Ammon's horn (tissue), 1 donor: ENCODE results near the gene TTLL8.

Source experiments
- DNase-seq: peaks from one replicate; pipeline ENCODE4 v3.0.0-alpha.2; 2016; ENCODE audit warnings: low spot score

Gene TTLL8

DNA sequence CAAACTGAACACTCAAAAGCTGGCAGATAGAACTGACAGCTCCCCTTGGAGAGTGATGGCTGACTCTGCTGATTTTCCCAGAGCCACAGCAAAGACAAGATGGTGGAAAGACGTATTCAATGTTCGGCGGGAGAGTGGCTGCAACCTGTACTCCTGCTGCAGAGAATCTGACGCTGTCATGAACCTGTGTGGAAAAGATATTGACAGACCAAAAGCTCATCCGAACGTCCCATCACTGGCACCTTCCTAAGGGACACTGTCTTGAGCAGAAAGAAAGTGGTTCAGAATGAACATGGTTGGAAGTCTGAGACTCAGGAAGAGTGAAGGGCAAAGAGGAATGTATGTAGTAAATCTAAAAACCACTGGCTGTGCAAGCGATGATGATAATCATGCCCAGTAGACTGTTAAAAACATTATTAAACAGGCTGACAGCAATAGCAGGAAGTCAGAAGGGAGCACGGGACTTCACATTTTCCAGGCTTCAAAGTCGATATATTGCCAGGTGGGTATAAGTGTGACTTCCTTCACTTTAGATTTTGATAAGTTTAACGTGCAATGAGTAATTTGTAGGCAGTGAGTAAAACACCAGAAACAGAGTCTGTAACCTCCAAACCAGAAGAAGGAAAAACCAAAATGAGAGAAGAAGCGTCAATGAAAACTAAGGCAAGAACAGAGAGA lies 39.4 kb downstream of the TTLL8 start:
- no peak for DNase-seq

DNA sequence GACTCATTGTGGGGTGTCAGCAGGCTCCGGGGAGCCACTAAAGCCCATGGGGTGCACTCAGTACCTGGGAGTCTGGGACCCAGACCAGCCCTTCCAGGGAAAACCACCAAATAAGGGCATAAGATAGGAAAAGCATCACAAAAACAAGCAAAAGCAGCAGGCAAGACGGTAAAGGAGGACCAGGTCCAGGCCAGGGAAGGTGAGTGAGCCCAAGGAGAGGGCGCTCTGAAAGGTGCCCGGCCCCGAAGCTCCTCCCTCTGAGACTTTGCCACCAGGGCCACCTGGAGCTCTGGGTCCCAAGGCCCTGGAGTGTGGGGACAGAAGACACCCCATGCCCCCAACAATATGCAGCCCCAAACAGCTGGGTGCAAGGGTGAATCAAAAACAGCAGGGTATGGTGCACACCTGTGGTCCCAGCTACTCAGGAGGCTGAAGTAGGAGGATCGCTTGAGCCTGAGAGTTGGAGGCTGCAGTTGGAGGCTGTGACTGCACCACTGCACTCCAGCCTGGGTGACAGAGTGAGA lies 40.3 kb downstream of the TTLL8 start:
- no peak for DNase-seq

DNA sequence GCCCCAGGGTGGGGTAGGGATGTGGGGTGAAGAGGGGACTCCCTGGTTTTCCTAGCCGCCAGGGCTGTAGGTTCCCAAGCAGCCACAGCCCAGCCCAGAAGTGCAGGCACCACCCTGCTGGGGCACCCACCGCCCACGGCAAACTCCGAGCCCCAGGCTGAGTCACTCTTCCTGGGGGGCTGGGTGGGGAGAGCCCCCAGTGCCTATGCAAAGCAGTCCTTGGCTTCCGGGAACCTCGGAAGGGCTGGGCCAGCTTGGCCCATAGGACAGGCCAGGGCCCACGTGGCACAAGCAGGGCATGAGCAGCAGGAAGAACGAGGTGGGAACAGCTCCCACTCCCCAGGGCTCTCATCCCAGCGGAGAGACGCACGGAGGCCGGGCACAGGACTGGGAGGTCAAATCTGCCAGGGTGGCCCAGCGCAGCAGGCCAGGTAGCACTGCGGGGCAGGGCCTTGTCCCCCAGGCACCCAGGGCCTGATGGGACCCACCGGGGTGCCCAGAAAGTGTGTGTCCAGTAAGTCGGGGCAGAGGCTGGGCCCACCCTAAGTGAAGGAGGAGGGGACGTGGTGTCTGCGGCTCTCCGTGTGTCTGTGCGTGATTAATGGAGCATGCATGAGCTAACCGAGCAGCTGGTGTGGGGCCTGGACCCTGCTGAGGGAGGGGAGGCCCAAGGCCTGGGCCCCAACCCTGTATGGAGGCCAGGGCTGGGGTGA lies 41.0 kb downstream of the TTLL8 start:
- no peak for DNase-seq

DNA sequence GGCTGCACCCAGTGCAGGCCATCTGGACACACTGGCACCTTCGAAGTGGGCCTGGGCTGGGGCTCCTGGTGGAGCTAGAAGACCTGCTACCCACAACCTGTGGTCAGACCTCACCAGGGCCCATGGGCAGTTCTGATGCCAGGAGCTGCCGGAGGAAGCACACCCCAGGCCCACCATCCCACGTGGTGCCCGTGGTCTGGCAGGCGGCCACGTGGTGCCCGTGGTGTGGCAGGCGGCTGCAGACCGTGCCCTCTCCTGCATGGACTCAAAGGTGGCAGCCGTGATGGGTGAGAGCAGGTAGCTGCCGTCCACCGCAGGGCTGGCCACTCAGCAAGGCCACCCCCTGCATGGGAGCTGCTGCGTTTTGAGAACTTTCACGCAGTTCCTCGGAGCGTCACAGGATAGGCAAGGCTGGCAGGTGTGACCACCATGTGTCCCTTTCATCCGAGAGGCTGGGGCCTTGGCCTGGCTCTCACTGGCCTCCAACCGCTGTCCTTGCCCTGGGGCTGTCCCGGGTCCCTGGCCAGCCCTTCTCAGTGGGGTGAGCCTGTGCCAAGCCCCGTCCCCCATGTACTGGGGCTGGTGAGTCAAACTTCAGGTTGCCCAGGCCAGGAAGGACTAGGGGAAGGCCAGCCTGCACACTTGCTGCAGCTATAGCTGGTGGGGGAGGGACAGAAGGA lies 41.6 kb downstream of the TTLL8 start:
- no peak for DNase-seq

DNA sequence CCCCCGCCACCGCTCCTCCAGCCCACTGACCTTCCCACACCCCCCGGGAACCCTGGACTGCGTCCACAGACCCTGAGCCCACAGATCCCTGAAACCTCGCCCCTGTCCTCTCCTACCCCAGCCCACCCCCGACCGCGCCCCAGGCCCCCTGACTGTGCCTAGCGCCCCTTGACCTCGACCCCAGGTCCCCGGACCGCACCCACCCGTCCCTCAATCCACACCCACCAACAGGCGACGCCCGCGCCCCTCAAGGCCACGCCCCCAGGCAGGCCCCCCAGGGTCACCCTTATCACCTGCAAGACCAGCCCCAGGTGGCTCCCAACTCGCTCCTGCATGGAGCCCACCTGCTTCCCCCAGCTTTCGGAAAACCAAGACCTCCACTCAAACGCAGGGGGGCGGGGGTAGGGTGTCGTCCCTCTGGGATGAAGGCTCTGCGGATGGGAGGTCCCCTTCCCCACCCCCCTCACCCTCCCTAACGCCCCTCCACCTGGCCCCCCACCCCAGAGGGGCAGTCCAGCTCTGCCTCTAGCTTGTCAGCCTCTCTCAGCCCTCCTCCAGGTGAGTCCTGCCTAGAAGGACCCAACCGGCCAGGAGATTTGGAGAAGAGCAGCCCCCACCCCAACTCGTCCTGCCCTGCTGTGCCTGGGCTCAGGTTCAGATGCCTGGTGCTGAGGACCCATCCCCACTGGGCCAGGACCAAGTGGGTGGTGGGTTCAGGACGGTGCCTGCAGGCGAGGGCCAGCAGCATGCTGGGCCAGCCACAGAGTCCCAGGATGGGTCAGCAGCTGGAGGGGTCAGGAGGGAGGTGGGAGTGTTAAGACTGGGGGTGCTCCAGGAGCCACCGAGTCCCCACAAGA lies 42.4 kb downstream of the TTLL8 start:
- DNase-seq, result no peak

DNA sequence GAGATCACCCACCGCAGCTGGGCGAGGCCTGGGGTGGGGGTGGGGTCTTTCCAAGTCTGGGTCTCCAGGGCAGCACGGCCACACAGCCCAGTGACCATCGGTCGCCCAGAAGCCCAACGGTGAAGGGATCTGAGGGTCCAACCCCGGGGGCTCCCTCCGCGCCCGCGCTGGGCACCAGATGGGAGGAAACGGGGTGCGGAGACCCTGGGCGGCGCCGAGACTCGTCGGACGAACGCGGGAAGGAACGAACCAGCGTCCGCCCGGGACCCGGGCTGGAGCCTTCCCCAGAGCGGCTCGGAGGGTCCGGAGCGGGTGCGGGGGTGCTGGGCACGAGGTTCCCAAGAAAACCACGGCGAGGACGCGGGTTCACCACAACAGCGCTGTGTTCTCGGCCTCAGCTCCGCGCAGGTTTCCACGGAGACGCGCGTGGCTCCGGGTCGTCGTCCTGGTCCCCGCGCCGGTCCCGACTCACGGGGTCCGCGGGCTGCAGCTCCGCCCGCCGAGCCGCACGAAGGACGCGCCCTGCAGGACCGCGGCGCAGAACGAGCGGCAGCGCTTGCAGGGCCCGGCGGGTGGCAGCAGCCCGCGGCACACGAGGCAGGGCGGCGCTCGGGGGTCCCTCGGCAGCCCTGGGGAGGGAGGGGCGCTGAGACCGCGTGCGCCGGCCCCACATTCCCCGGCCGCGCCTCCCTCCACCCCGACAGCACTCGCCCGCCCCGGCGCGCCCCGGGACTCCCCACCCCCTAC lies 43.3 kb downstream of the TTLL8 start:
- no peak for DNase-seq

DNA sequence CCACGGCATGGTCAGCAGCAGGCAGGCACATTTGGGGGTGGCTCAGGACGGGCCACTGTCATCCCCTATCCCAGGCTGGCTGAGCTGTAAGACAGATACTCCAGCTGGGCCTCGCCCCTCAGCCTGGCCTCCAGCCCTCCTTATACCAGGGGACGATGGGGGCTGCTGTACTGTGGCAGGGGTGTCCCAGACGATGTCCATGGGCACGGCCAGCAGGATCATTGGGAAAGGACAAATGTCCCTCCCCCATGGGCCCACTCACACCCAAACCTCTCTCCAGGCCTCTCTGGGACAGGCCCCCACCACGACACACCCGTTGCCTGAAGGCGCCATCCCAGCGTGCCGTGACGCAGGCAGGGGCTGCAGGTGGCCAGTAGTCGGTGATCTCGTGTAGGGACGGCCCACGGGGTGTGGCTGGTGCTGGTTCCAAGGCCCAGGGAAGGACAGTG lies 44.0 kb downstream of the TTLL8 start:
- DNase-seq, result no peak

DNA sequence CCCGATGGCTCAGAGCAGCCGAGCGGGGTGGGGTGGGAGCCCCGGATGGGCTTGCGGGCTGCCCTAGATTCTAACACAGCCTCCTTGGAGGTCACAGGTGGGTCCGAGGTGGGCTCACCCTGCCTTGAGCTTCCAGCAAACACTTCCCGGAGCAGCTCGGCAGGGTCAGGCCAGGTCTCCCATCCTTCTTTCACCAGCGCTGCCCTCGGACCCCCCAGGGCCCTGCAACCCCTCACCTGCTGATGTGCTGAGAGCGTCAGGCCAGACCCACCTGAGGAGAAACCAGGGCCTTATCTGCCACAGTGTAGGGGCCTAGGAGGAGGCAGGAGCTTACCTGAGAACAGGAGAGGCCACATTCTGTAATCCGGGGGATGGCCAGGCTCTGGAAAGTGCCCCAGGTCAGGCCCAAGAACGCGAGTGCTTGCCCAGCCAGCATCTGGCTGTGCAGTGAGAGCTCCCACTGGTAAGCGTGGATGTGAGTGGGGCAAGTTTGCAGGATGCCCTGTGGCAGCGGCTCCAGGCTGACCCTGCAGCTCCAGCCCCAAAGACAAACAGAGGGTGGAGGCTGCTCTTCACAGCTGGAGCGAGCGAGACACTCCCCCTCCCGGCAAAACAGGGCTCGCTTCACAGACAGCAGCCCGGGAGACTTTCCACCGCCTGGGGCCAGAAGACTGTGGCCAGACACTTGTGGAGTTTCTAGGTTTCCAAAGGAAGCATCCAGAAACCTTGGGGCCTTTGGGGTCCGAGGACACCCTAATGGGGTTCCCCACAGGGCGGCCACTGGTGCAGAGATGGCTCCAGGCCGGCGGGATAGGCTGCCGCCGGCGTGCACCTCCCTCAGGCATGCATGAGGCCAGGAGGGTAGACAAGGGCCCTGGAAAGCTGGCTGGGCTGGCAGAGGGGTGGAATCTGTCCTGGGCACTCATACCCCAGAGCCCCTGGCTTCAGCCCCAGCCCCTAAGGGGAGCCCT lies 45.6 kb downstream of the TTLL8 start, which contains the start of gene IL17REL:
Gene IL17REL (minus strand): TSS at position 555 of the 971 bp plus-strand sequence. CDS start 119 bp downstream, at position 436.
- no peak for DNase-seq

DNA sequence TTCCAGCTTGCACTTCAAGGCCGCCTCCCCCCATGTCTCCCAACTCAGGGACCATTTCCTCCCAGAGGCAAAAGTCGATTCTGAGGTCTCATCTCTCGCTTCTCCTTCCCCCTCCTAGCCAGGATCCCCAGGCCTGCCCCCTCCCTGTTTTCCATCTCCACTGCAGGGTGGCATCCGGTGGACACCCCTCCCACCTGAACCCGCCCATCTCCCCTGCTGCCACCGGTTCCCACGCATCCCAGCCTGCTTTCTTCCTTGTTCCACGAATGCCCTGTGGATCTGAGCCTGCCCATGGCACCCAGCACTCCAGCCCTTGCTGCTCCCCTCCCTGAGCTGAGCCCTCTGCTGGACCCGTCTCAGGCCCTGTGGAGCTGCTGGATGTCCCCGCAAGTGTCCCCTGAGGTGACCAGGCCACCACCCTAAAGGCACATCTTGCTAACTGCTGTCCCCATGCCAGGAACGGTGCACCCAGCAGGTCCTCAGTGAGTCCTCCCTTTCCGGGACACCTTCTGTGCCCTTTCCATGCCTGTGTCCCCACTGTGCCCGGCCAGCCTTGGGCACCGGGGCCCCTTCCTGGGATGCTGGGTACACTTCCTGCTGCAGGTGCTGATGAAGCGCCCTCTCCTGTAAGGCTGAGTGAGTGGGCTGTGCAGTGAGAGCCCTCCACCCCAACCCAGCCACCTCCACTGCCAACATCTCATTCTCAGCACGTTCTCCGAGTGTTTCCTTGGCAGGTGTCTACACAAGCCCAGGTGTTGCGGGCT lies 46.5 kb downstream of the TTLL8 start:
- DNase-seq, result no peak

DNA sequence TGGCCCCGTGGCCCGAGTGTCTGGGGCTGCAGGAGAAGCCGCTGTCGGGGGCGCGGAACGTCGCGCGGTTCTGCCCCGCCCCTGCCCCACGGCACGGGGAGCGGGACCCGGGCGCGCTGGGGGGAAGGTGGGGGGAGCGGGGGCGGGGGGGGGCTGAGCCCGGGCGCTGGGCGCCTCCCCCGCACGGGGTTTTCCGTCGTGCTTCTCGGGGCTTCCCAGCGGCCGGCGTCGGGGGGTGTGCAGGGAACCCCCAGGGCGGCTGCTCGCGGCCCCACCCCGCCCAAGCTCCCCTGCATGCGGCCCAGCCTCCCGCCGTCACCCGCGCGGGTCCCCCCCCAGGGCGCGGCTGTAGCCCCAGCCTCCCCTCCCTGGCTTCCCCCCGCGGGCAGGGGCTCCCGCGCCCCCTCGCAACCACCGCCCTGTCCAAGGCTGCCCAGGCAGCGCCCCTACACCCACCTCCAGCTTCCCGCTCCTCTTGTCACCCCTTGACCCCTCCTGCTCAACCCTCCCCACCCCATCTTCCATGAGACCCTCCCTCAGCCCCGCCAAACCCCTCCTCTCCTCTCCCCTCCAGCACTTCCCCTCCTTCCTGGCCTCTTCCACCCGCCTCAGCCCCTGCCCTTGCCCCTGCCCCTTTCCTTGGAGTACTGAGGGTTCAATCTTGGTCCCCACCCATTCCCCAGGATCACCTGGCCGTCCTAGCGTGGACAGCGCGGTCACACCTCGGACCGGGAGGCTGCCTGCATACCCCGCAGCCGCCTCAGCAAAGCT lies 47.2 kb downstream of the TTLL8 start:
- DNase-seq, result no peak

DNA sequence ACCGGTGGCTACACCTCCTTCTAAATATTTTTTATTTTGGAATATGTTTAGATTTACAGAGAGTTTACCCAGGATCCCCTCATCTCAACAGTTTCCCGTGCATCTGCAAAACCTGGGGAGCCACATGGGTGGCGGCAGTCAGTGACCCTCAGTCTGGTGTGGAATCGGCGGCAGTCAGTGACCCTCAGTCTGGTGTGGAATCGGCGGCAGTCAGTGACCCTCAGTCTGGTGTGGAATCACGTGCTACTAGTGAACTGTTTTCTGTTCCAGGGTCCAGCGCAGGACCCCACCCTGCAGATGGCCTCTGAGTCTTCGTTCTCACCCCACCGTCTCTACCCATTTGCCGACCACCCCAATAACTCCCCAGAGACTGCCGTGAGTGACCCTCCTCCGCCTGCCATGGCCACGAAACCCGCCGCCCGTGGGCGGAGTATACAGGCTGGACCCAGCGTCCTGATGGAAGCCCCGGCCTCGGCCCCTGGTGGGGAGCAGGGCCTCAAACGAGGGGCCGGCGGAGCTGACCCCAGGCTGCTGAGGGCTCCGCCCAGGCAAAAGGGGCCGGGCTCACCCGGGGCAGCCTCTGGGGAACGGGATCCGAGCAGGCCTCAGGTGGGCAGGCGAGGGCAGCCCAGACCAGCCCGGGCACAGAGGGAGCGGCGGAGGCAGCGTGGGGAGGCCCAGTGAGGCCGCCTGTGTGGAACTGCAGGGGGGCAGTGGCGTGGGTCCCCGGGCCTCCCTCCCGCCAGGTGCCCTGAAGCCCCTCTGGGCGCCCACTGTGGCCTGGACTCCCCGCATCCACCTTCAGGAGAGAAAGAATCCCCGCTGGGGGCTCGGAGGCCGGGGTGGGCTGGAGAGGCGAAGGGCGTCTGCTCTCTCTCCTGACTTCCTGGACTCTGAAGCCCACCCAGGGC lies 48.1 kb downstream of the TTLL8 start:
- DNase-seq, result no peak

DNA sequence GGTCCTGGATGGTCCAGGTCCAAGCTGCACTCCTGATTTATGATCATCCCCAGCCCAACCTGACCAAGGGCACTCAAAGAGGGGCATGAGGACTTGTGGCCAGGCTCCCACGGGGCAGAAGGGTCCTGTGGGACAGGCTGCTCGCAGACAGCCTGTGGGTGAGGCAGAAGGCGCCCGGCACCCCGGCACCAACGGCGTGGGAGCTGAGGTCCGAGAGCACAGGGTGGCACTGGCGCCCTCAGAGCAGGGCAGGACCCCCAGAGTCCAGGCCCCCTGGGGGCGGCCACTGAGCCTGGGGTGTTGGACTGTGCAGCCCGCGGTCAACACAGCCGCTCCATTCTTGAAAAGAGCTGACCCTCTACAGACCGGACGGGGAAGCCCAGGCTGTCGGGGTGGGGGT lies 48.8 kb downstream of the TTLL8 start:
- no peak for DNase-seq

DNA sequence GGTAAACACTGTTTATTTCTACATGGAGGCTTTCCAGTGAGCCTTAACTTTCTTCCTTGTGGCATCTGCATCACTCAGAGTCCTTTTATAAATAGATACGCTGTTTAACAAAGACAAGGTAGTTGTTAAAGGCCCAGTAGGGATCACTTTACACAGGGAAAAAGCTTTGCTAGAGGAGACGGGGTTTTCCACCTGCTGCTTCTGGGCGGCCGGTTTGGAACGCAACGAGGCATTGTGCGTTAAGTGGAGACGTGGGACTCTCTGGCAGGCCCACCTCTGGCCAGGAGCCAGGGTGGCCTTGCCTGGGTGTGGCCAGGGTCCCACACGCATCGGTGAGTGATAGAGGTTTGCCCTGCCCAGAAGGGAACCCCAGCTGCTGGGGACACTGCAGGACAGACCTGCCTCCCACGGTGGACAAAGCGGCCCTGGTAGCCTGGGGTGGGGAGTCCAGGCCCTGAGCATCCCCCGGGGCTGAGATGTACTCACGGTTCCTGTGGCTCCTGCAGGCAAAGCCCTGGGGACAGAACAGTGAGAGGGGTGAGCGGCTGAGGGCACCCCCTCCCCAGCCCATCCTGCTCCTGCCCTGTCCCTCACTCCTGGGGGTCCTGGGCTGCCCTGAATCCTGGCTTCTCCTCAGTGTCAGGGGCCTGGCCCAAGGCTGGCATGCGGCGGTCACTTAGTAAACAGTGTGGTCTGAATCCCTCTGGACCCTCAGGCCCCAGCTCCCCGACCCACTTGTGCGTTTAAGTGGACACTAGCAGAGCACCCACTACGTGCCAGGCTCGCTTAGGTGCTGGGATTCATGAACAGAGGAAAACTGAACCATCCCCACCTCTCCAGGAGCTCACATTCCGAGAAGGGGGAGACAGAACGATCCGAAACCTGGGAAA lies 49.7 kb downstream of the TTLL8 start:
- no peak for DNase-seq

DNA sequence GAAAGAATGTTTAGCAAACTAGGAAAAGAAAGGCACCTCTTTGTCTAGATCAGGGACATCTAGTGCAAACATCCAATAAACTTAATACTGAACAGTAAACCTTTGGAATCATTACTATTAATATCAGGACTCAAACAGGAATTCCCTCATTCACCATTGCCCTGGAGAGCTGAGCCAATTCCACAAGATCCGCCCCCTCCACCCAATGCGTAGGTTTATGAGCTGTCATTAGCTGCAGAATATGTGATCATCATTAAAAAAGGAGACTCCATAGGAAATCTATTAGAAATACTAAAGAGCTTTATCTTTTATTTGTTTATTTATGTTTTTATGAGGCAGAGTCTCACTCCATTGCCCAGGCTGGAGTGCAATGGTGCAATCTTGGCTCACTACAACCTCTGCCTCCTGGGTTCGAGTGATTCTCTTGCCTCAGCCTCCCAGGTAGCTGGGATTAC lies 51.0 kb downstream of the TTLL8 start:
- no peak for DNase-seq

DNA sequence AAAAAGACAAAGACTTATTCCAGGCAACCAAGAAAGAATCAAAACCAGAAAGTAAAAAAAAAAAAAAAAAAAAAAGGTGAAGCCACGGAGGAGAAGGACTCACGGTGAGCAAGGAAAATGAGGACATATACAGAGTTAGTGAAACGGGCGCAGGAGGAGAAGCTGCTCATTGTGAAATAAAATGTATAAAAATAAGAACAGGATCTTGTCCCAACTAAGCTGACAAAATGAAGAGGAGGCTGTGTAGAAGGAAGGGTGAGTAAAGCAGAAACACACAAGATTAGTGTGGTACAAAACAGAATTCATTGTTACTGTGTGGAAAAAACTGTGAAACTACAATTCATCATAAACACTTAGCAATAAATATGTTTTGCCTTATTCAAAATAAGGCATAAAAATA lies 53.2 kb downstream of the TTLL8 start:
- no peak for DNase-seq

DNA sequence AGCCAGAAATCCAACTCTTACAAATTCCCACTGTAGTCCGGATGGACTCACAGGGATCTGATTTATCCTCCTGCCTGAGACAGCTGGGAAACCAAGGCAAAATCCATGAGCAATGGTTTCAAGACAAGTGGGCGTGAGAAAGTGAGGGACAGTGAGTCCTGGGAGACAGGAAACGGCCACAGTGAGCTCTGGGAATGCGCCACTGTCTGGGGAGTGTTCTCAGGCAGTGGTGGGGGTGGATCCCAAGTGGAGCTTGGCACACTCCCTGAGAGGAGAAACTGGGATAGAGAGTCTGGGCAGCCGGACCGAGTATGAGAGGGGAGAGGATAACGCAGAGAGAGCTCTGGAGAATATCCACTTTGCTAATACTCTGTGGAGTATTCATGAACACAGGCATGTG lies 55.3 kb downstream of the TTLL8 start:
- DNase-seq, result no peak
